SU-DHL-6 (cell line): ENCODE results near the gene EFNA5.

Source experiments
- H2AFZ ChIP-seq: fragments of 200-600 bp; sonication (generic); 2 replicates; pipeline ENCODE4 v1.6.1; 2014; ENCODE audit warnings: low read depth, mild to moderate bottlenecking, moderate library complexity, mixed read lengths, antibody characterized with exemption, low read length; ENCODE audit not compliant: severe bottlenecking
- H3F3A ChIP-seq: fragments of 200-600 bp; shearing (Covaris generic); 2 replicates; pipeline ENCODE4 v1.6.0; 2016; ENCODE audit warnings: antibody characterized with exemption, mild to moderate bottlenecking; ENCODE audit not compliant: insufficient read depth
- H3K27ac ChIP-seq: fragments of 200-600 bp; sonication (generic); 2 replicates; pipeline ENCODE4 v1.5.1; 2016; ENCODE audit warnings: low read depth, mild to moderate bottlenecking, low read length, moderate library complexity, mixed read lengths
- H3K27me3 ChIP-seq: fragments of 200-600 bp; sonication (generic), shearing (Covaris generic); 2 replicates; pipeline ENCODE4 v1.6.0; 2014; ENCODE audit warnings: mild to moderate bottlenecking, low read length
- H3K36me3 ChIP-seq: fragments of 200-600 bp; sonication (generic); 2 replicates; pipeline ENCODE4 v1.6.1; 2014; ENCODE audit warnings: mild to moderate bottlenecking, low read length, mixed read lengths
- H3K4me2 ChIP-seq: fragments of 300-600, 200-600 bp; shearing (Covaris generic), sonication (generic); 2 replicates; pipeline ENCODE4 v1.6.0; 2014; ENCODE audit warnings: low read length, low read depth, mild to moderate bottlenecking; ENCODE audit not compliant: poor library complexity, severe bottlenecking
- H3K4me3 ChIP-seq: fragments of 200-600 bp; sonication (generic); 2 replicates; pipeline ENCODE4 v1.5.1; 2014; ENCODE audit warnings: antibody characterized with exemption, low read length, mild to moderate bottlenecking, mixed read lengths; ENCODE audit not compliant: insufficient read depth, poor library complexity, severe bottlenecking
- H3K79me2 ChIP-seq: fragments of 200-600 bp; sonication (generic); 2 replicates; pipeline ENCODE4 v1.6.1; 2014; ENCODE audit warnings: mild to moderate bottlenecking, low read length, moderate library complexity; ENCODE audit not compliant: insufficient read depth
- H3K9ac ChIP-seq: fragments of 200-600 bp; sonication (generic); 2 replicates; pipeline ENCODE4 v1.7.0; 2014; ENCODE audit warnings: mild to moderate bottlenecking, low read length
- H3K9me2 ChIP-seq: fragments of 200-600 bp; sonication (generic); replicated peaks from 2 replicates; pipeline ENCODE4 v1.6.1; 2014; ENCODE audit warnings: low read length; ENCODE audit not compliant: insufficient read depth
- H3K9me3 ChIP-seq: fragments of 200-600 bp; sonication (generic); 2 replicates; pipeline ENCODE4 v1.6.1; 2014; ENCODE audit warnings: low read length, mixed read lengths; ENCODE audit not compliant: insufficient read depth
- H4K20me1 ChIP-seq: fragments of 200-600 bp; sonication (generic); 2 replicates; pipeline ENCODE4 v1.6.1; 2014; ENCODE audit warnings: low read depth, mild to moderate bottlenecking, antibody characterized with exemption, low read length, moderate library complexity, mixed read lengths
- EZH2phosphoT487 ChIP-seq: fragments of 200-600 bp; sonication (generic), shearing (Covaris generic); conservative IDR thresholded peaks from 2 replicates; pipeline ENCODE4 v1.6.1; 2018; ENCODE audit warnings: mild to moderate bottlenecking, antibody characterized with exemption, low read length, moderate library complexity, mixed read lengths
- TF ChIP-seq, protein P1 (sequence below): fragments of 200-600 bp; sonication (generic); IDR thresholded peaks from one replicate; pipeline ENCODE4 v1.5.1; 2017; ENCODE audit warnings: antibody characterized with exemption, mild to moderate bottlenecking, low read length, moderate library complexity; ENCODE audit not compliant: insufficient read depth, poor library complexity, severe bottlenecking

Gene EFNA5

DNA sequence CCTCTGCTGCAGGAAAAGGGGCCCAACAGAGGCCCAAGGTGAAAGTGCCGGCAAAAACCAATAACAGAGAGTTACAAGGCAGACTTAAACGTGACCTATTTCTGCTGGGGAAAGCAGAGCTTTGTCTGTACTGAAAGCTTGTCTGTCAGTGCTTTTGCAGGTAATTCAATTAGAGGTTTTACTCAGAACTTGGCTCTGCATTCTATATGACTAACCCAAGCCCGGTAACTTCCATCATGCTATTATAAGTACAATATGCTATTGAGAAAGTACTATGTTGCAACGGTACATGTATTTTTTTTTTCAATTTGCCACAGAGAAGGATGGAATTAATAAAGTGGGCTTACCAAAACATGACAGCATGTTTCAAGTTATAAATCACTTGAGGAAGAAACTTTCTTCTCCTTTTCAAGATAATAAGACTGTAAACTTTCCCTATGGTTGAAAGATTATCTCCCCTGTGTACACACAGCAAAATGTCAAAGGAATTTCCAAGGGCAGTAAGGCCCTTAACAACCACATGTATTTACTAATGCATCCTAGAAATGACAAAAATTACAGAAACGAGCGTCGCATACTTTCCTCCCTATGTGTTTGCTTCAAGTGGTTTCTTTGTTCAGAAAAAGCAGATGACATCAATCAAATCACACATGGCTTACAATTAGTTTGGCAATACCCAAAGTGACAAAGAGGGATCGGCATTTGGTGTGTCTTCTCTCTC lies 282.4 kb downstream of the EFNA5 start:
- Histone ChIP-seq H2AFZ (peak overlapping the region; percentile 33), H3K79me2 (no peaks in the 10 kb centered on the region), H3K9me3 (no peaks in the 10 kb centered on the region), H4K20me1 (no peaks in the 10 kb centered on the region), H3K36me3 (no peaks in the 10 kb centered on the region), H3K4me2 (peak overlapping the region; percentile 70), H3F3A (peaks cover 10% of the 10 kb centered on the region), H3K4me3 (peak overlapping the region; percentile 22), H3K27me3 (no peaks in the 10 kb centered on the region), H3K27ac (peak overlapping the region; percentile 78), H3K9me2 (no peaks in the 10 kb centered on the region), H3K9ac (peak overlapping the region; percentile 16)
- TF ChIP-seq, protein P1, sequence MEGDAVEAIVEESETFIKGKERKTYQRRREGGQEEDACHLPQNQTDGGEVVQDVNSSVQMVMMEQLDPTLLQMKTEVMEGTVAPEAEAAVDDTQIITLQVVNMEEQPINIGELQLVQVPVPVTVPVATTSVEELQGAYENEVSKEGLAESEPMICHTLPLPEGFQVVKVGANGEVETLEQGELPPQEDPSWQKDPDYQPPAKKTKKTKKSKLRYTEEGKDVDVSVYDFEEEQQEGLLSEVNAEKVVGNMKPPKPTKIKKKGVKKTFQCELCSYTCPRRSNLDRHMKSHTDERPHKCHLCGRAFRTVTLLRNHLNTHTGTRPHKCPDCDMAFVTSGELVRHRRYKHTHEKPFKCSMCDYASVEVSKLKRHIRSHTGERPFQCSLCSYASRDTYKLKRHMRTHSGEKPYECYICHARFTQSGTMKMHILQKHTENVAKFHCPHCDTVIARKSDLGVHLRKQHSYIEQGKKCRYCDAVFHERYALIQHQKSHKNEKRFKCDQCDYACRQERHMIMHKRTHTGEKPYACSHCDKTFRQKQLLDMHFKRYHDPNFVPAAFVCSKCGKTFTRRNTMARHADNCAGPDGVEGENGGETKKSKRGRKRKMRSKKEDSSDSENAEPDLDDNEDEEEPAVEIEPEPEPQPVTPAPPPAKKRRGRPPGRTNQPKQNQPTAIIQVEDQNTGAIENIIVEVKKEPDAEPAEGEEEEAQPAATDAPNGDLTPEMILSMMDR = no peak
- TF ChIP-seq EZH2phosphoT487 = no peak

DNA sequence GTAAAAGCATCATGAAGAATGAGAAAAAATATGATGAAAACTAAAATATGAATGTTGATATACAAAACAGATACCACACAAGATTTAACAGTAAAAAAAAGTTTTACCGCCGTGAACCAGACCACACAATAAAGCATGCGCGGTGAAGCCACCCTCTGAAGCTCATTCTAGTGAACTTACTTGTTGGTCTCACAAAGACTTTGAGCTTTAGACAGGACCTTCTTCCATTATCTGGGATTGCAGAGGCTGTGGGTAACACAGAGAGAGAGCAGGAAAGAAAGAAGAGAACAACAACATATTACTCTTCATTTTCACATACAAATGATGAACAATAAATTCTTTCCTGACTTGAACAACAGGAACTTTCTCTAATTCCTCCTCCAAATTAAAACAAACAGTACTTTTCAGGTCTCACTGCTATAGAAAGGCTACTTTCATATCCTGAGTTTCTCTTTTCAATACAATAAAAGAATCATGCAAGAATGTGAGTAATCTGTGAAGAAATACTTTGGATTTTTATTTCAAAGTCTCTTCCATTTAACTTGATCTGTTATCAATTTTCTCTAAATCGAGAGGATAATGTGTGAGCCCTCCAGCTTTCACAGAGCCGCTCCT lies 283.1 kb downstream of the EFNA5 start:
- H3F3A ChIP-seq = peaks cover 10% of the 10 kb centered on the region
- H3K9ac ChIP-seq = peak overlapping the region; percentile 16; the same call in 1 of the 2 replicates
- peak overlapping the region; percentile 33 for H2AFZ ChIP-seq
- no peaks in the 10 kb centered on the region for H3K9me2 ChIP-seq
- H3K4me2 ChIP-seq = peak overlapping the region; percentile 70
- H3K9me3 ChIP-seq = no peaks in the 10 kb centered on the region
- no peaks in the 10 kb centered on the region for H3K36me3 ChIP-seq
- no peaks in the 10 kb centered on the region for H3K27me3 ChIP-seq
- peak overlapping the region; percentile 78 for H3K27ac ChIP-seq
- no peaks in the 10 kb centered on the region for H3K79me2 ChIP-seq
- H4K20me1 ChIP-seq = no peaks in the 10 kb centered on the region
- TF ChIP-seq EZH2phosphoT487 = no peak
- TF ChIP-seq, protein P1 = no peak
- H3K4me3 ChIP-seq = peak overlapping the region; percentile 9

DNA sequence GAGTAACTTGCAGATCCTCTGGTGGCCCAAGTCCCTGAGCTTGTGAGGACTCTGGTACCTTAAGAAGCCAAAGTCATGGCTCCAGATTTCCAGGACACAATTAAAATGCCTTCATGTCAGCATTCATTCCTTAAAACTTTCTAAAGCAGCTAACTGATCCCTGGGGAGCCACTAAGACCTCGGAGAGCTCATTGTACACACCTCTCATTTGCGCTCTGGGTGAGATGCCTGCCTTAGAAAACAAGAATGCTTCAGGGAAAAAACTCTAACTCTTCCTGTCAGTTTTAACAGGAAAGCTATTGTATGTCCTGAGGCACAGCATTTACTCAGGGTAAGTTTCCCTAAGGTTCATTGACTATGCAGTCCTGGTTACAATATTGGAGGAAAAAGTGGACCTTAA lies 285.0 kb downstream of the EFNA5 start:
- H3K27ac ChIP-seq = no peak overlapping the region
- no peaks in the 10 kb centered on the region for H3K9me2 ChIP-seq
- H3K36me3 ChIP-seq = no peaks in the 10 kb centered on the region
- H2AFZ ChIP-seq = no peak overlapping the region
- H3F3A ChIP-seq = peaks cover 10% of the 10 kb centered on the region
- no peaks in the 10 kb centered on the region for H3K27me3 ChIP-seq
- no peak overlapping the region for H3K4me2 ChIP-seq
- no peaks in the 10 kb centered on the region for H3K9me3 ChIP-seq
- TF ChIP-seq, protein P1 = no peak
- no peak for TF ChIP-seq EZH2phosphoT487
- H4K20me1 ChIP-seq = no peaks in the 10 kb centered on the region
- H3K79me2 ChIP-seq = no peaks in the 10 kb centered on the region
- H3K9ac ChIP-seq = no peak overlapping the region
- H3K4me3 ChIP-seq = no peak overlapping the region
